Keratinocyte (primary cell): Measurements from ENCODE around the gene BCL2L11.

Source experiments
- EZH2 ChIP-seq: IDR thresholded peaks from one replicate; pipeline ENCODE4 v1.6.1; 2012; ENCODE audit warnings: inconsistent platforms, mild to moderate bottlenecking, low read length, moderate library complexity
- TF ChIP-seq, protein P1 (sequence below), 3 experiments: IDR thresholded peaks in 1 of 3; conservative IDR thresholded peaks in 1 of 3; optimal IDR thresholded peaks in 1 of 3; 2 replicates in 2 of 3; 3 replicates in 1 of 3; pipeline versions ENCODE3 to v1.5.1; 2011; ENCODE audit warnings: low read length in 3 of 3, mild to moderate bottlenecking in 3 of 3, moderate library complexity in 2 of 3, control low read depth in 1 of 3, inconsistent platforms in 1 of 3; ENCODE audit not compliant: insufficient read depth in 2 of 3; ENCODE audit errors: extremely low read depth in 1 of 3

DNA sequence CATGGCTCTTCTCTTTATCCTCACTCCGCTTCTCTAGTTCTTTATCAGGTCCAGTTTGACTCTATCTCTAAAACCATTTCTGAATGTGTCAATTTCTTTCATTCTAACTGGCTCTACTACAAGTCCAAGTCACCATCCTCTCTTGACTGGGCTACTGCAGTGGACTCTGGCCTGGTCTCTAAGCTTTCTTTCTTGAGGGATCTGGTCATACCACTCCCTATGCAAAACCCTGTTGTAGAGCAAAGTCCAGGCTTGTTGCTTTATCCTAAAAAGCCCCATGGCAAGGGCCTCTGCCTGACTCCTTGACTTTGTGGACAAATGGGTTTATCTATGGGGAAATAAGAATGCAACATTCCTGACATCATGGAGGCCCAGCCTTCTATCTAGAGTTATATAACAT is 87.1 kb downstream of the BCL2L11 start:
- TF ChIP-seq, protein P1, sequence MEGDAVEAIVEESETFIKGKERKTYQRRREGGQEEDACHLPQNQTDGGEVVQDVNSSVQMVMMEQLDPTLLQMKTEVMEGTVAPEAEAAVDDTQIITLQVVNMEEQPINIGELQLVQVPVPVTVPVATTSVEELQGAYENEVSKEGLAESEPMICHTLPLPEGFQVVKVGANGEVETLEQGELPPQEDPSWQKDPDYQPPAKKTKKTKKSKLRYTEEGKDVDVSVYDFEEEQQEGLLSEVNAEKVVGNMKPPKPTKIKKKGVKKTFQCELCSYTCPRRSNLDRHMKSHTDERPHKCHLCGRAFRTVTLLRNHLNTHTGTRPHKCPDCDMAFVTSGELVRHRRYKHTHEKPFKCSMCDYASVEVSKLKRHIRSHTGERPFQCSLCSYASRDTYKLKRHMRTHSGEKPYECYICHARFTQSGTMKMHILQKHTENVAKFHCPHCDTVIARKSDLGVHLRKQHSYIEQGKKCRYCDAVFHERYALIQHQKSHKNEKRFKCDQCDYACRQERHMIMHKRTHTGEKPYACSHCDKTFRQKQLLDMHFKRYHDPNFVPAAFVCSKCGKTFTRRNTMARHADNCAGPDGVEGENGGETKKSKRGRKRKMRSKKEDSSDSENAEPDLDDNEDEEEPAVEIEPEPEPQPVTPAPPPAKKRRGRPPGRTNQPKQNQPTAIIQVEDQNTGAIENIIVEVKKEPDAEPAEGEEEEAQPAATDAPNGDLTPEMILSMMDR (optimal IDR thresholded peaks at IDR 0.05 in 1 of 3, IDR thresholded peaks at IDR 0.05 in 1 of 3, conservative IDR thresholded peaks at IDR 0.05 in 1 of 3; ENCODE audit: extremely low read depth in 1 of 3, insufficient read depth in 2 of 3, low read length in 3 of 3), result no peak
- no peak for TF ChIP-seq EZH2
